HG03565 (cell line): ENCODE measurements around the gene SCN11A.

Source experiments
- ATAC-seq: cut with Tn5 transposase; IDR thresholded peaks from one replicate; pipeline ENCODE4 v1.9.1; 2021; ENCODE audit warnings: mild to moderate bottlenecking, moderate library complexity; ENCODE audit not compliant: unreplicated experiment

The SCN11A gene

DNA sequence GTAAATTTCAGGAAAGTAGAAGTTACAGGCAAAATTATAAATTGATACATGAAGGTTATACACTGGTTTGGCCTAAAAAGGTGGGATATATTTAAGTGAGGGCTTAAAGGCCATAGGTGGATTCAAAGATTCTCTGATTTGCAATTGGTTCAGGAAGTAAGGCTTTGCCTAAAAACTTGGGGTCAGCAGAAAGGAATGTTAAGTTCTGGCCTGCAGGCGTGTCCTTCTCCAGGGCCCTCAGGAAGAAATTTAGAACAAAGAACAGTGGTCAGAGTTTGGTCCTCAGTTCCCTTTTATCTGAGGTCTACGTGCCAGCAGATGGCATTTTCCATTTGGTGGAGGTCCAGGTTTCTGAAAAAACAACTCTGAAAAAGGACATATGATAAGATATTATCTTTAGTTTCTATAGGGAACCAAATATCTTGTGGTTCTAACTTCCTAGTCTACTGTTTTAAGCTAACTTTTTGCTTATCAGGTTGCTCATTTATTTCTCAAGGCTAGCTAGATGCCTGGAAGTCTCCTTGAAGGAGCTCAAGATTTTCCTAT lies 40.5 kb downstream of the SCN11A start:
- no peak for ATAC-seq

DNA sequence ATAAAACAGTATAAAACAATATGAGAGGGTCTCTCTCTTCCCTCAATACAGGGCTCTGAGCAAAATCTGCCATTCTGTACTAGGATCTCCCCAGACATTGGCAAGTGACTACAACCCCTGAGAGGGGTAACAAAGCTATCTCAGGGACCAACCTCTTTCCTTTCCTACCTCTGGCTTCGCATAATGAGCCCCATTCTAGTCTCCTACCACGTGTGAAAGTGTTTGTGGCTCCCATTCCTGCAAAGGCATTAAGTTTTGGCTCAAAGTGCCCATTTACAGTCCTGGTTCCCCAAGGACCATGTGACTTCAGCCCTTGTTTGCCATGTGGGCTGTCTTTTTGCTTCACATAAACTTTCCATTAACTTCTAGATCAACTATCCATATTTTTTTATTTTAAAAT lies 46.4 kb downstream of the SCN11A start:
- no peak for ATAC-seq
